ENCODE measurements around the gene TMEM175. TPM values are rescaled to one million over a fixed set of nuclear protein-coding genes. Genes with fewer than 3 reads are reported as not detected.

TMEM175 gene
- total RNA-seq, 1 donor from 2014 or later: 24.5 TPM

GRCh38 chr4:911871-912490 lies 20.3 kb upstream of the TMEM175 start:
- Mint-ChIP-seq H3K27ac (no peak overlapping the region), H3K27me3 (no peaks in the 10 kb centered on the region), H3K4me1 (peaks cover 25% of the 10 kb centered on the region), H3K36me3 (ENCODE audit: low read depth) (peaks cover 47% of the 10 kb centered on the region), H3K4me3 (no peak overlapping the region), H3K9me3 (no peaks in the 10 kb centered on the region)
- intact Hi-C loops (cut with micrococcal nuclease): no loop called here
- POLR2A ChIA-PET: no interaction called here
- CTCF ChIA-PET: no interaction called here
- TF ChIP-seq CTCF (IDR thresholded peaks at IDR 0.05): no peak
- DNase-seq (no peak), ATAC-seq (ENCODE audit: low read depth) (no peak)

DNA sequence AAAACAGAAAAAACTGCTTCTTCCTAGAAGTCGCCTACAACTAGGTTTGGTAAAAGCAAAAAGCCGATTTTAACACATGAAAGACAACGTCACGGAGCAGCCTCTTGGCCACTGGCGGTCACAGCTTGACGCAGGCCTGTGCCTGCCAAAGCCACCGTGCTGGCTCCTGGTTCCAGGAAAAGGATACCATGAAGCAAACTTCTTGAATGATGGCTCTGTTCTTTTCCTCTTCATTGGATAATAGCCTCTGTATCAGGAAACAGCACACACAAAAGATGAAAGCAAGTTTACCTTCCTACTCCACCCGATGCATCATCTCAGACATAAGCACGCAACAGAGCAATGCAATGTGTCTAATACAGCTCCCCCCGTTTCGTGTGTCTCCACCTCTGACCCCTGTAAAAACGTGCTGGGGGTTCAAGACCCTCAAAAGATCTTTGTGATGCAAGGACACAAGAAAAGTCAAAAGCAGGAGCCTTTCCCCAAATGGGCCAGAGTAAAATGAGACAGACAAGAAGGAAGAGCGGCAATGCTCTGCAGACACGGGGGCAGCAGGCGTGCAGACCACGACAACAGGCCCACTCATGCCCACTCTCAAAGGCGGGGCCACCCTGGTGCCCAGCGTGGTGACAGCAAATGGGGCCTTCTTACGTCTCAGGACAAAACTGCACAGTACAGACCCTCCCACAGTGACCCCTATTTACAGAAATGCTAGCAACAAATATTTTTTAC lies 19.5 kb upstream of the TMEM175 start:
- no peak for TF ChIP-seq CTCF (IDR thresholded peaks at IDR 0.05)
- no peaks in the 10 kb centered on the region for H3K9me3 Mint-ChIP-seq
- H3K4me1 Mint-ChIP-seq: peaks cover 32% of the 10 kb centered on the region
- no peak for ATAC-seq (ENCODE audit: low read depth)
- H3K27ac Mint-ChIP-seq: no peak overlapping the region
- POLR2A ChIA-PET: no interaction called here
- no peak for DNase-seq
- peaks cover 46% of the 10 kb centered on the region for H3K36me3 Mint-ChIP-seq (ENCODE audit: low read depth)
- no peaks in the 10 kb centered on the region for H3K27me3 Mint-ChIP-seq
- intact Hi-C loops (cut with micrococcal nuclease): no loop called here
- H3K4me3 Mint-ChIP-seq: no peak overlapping the region
- CTCF ChIA-PET: no interaction called here

DNA sequence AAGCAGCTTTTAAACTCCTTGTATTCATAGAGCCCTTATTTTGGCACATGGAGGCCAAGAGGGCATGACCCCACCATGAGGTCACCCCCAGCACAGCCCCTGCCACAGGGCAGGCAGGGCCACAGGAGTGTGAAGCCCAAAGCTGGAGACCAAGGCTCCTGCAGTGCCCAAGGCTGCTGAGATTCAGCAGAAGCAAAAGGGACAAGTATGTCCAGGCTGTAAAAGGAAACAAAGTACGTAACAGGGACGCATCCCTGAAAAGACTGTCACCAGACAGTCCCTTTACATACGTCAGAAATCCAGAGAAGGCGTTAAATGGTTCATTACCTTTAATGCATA lies 19.0 kb upstream of the TMEM175 start:
- Mint-ChIP-seq H3K4me3 (no peak overlapping the region), H3K4me1 (peaks cover 37% of the 10 kb centered on the region), H3K27ac (no peak overlapping the region), H3K27me3 (no peaks in the 10 kb centered on the region), H3K9me3 (peaks cover 2% of the 10 kb centered on the region), H3K36me3 (ENCODE audit: low read depth) (peaks cover 41% of the 10 kb centered on the region)
- ChIA-PET CTCF (no interaction called here), POLR2A (no interaction called here)
- DNase-seq: no peak
- TF ChIP-seq CTCF (IDR thresholded peaks at IDR 0.05): no peak
- intact Hi-C loops (cut with micrococcal nuclease): no loop called here
- no peak for ATAC-seq (ENCODE audit: low read depth)

- Mint-ChIP-seq H3K4me1 (peaks cover 46% of the 10 kb centered on the region), H3K4me3 (no peak overlapping the region), H3K36me3 (ENCODE audit: low read depth) (peaks cover 32% of the 10 kb centered on the region), H3K9me3 (peaks cover 2% of the 10 kb centered on the region), H3K27ac (no peak overlapping the region), H3K27me3 (no peaks in the 10 kb centered on the region)
- ChIA-PET CTCF (no interaction called here), POLR2A (no interaction called here)
- intact Hi-C loops (cut with micrococcal nuclease): loop anchor here (2.0 kb wide), 1 partner anchor 58 kb away; the partner anchor contains the start of gene DGKQ
- TF ChIP-seq CTCF (IDR thresholded peaks at IDR 0.05): no peak
- no peak for ATAC-seq (ENCODE audit: low read depth)
- peak; percentile 5 for DNase-seq
These were observed 17.7 kb upstream of the TMEM175 start for GRCh38 chr4:914531-914930.

- Mint-ChIP-seq H3K36me3 (ENCODE audit: low read depth) (peaks cover 28% of the 10 kb centered on the region), H3K4me1 (peaks cover 50% of the 10 kb centered on the region), H3K27me3 (no peaks in the 10 kb centered on the region), H3K27ac (peak overlapping the region; percentile 3), H3K4me3 (peak overlapping the region; percentile 58), H3K9me3 (peaks cover 2% of the 10 kb centered on the region)
- no peak for TF ChIP-seq CTCF (IDR thresholded peaks at IDR 0.05)
- DNase-seq: peak; percentile 17
- CTCF ChIA-PET: no interaction called here
- intact Hi-C loops (cut with micrococcal nuclease): loop anchor here (2.0 kb wide), 1 partner anchor 58 kb away; the partner anchor contains the start of gene DGKQ
- POLR2A ChIA-PET: no interaction called here
- peak; percentile 93 for ATAC-seq (ENCODE audit: low read depth)
These were observed 17.2 kb upstream of the TMEM175 start for GRCh38 chr4:915041-915474.

All from activated B cell treated with CpG ODN at 0.5 μM for 24 hours (primary cell).